GM12872 (cell line): ENCODE results near the gene RHBDD1.

Experiments
- CTCF ChIP-seq: IDR thresholded peaks from 3 replicates; pipeline ENCODE4 v1.5.1; 2011; ENCODE audit warnings: low read depth, mild to moderate bottlenecking, low read length, moderate library complexity; ENCODE audit not compliant: insufficient read depth

The RHBDD1 gene

GRCh38 chr2:226943862-226944620 lies 108.2 kb downstream of the RHBDD1 start:
- TF ChIP-seq CTCF: no peak

- no peak for TF ChIP-seq CTCF
Observed at GRCh38 chr2:226953206-226953605, 117.4 kb downstream of the RHBDD1 start.

DNA sequence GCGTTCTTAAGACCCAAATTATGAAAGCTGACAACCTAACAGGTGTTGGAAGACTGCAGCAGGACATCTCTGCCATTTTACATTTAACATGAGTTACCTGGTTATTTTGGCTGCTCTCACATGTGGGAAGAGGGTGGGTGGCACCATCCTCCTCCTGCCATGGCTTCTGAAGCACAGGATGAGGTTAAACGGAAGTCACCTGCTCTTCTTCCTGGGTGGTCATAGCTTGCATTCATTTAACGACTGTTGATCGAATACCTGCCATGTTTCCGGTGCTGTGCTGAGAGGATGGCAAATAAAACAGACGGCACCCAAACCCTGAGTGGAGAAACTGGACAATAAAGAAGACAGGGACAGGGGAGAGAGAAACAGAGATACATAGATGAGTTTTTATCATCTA lies 118.0 kb downstream of the RHBDD1 start:
- no peak for TF ChIP-seq CTCF

GRCh38 chr2:226956659-226957058 lies 120.8 kb downstream of the RHBDD1 start:
- no peak for TF ChIP-seq CTCF

DNA sequence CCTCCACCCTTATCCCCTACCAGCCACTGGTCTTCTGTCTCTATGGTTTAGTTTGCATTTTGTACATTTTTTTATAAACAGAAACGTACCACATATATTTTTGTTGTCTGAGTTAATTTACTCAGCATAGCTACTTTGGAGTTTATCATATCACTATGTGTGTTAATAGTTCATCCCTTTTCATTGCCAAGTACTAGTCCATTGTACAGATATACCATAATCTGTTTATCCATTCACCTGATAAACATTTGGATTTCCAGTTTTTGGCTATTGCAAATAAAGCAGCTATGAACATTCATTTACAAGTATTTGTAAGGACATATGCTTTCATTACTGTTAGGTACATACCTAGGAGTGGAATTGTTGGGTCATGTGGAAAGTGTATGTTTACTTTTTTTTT lies 123.6 kb downstream of the RHBDD1 start:
- TF ChIP-seq CTCF: no peak

- no peak for TF ChIP-seq CTCF
Observed at GRCh38 chr2:226962176-226962773, 126.4 kb downstream of the RHBDD1 start.

- no peak for TF ChIP-seq CTCF
Observed at GRCh38 chr2:226963528-226963927, 127.7 kb downstream of the RHBDD1 start.
